Endothelial cell (in vitro differentiated cells): ENCODE results near the gene KRTAP5-3. TPM values are rescaled to one million over a fixed set of nuclear protein-coding genes. Genes with fewer than 3 reads are reported as not detected.
A peak's percentile ranks its signal among the peaks of the same experiment; 100 is the strongest.

ENCODE experiments used
- DNase-seq: peaks from one replicate; pipeline ENCODE4 v3.0.0; 2021; ENCODE audit warnings: low spot score
- H3K27ac Mint-ChIP-seq: one replicate; pipeline ENCODE4 v1.8.0; 2021; ENCODE audit warnings: mixed read lengths, inconsistent platforms; ENCODE audit not compliant: unreplicated experiment
- H3K27me3 Mint-ChIP-seq: one replicate; pipeline ENCODE4 v1.8.0; 2021; ENCODE audit warnings: mild to moderate bottlenecking, moderate library complexity, mixed read lengths, inconsistent platforms; ENCODE audit not compliant: unreplicated experiment
- H3K36me3 Mint-ChIP-seq: one replicate; pipeline ENCODE4 v1.8.0; 2021; ENCODE audit warnings: mild to moderate bottlenecking, low read depth, mixed read lengths, inconsistent platforms; ENCODE audit not compliant: unreplicated experiment
- H3K4me1 Mint-ChIP-seq: one replicate; pipeline ENCODE4 v1.8.0; 2021; ENCODE audit warnings: mild to moderate bottlenecking, mixed read lengths, inconsistent platforms; ENCODE audit not compliant: unreplicated experiment
- H3K4me3 Mint-ChIP-seq: one replicate; pipeline ENCODE4 v1.8.0; 2021; ENCODE audit warnings: mild to moderate bottlenecking, mixed read lengths, inconsistent platforms; ENCODE audit not compliant: unreplicated experiment
- H3K9me3 Mint-ChIP-seq: one replicate; pipeline ENCODE4 v1.8.0; 2021; ENCODE audit warnings: mixed read lengths, inconsistent platforms; ENCODE audit not compliant: unreplicated experiment
- CTCF ChIP-seq: fragments of 200-600 bp; sonication (generic); IDR thresholded peaks from one replicate; pipeline ENCODE4 v1.5.0; 2021; ENCODE audit warnings: antibody characterized with exemption; ENCODE audit not compliant: unreplicated experiment
- total RNA-seq: library from RNA; stranded (reverse); fragmentation: NEBNext Ultra II Directional; extraction: Animal tissue kit (Norgen Biotek cat#: 25700); gene quantifications from one replicate; pipeline ENCODE4 v1.2.1, GENCODE V29; 2021; ENCODE audit not compliant: unreplicated experiment

Gene KRTAP5-3
- total RNA-seq, 1 donor from 2014 or later, result not detected

DNA sequence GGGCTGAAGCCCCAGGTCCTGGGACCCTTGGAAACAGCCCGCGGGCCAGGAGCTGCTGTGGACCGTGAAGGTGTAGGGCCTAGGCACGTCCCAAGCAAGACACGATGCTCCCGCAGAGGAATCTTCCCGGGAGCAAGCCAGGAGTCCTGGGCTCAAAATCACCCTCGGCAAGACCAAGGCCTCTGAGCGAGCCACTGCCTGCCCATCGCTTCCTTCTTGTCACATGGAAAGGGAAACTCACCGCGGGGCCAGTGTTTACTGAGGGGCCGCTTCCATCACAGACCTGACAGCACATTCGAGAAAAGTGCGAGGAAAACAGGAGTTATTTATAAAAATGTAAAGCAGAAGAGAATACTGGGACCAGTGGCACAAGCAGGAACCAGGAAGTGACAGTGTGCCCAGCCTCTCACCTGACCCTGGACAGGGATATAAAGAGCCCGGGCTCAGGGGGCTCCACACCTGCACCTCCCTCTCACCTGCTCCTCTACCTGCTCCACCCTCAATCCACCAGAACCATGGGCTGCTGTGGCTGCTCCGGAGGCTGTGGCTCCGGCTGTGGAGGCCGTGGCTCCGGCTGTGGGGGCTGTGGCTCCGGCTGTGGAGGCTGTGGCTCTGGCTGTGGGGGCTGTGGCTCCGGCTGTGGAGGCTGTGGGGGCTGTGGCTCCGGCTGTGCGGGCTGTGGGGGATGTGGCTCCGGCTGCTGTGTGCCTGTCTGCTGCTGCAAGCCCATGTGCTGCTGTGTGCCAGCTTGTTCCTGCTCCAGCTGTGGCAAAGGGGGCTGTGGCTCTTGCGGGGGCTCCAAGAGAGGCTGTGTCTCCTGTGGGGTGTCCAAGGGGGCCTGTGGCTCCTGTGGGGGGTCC lies 21.3 kb upstream of the KRTAP5-3 start, which contains the start of gene KRTAP5-5:
Gene KRTAP5-5, plus strand, starts transcription at position 450 of the 860 bp plus-strand sequence. Its CDS starts 66 bp downstream, at position 516.
- no peak within 1 kb of the TSS for H3K4me3 Mint-ChIP-seq
- peaks cover 4% of the 10 kb centered on the region for H3K27me3 Mint-ChIP-seq
- no peak for DNase-seq
- TF ChIP-seq CTCF, result no peak
- no peaks in the 10 kb centered on the region for H3K9me3 Mint-ChIP-seq
- peaks cover 10% of the 10 kb centered on the region for H3K4me1 Mint-ChIP-seq
- H3K27ac Mint-ChIP-seq, result no peak within 1 kb of the TSS
- no peaks in the 10 kb centered on the region for H3K36me3 Mint-ChIP-seq

DNA sequence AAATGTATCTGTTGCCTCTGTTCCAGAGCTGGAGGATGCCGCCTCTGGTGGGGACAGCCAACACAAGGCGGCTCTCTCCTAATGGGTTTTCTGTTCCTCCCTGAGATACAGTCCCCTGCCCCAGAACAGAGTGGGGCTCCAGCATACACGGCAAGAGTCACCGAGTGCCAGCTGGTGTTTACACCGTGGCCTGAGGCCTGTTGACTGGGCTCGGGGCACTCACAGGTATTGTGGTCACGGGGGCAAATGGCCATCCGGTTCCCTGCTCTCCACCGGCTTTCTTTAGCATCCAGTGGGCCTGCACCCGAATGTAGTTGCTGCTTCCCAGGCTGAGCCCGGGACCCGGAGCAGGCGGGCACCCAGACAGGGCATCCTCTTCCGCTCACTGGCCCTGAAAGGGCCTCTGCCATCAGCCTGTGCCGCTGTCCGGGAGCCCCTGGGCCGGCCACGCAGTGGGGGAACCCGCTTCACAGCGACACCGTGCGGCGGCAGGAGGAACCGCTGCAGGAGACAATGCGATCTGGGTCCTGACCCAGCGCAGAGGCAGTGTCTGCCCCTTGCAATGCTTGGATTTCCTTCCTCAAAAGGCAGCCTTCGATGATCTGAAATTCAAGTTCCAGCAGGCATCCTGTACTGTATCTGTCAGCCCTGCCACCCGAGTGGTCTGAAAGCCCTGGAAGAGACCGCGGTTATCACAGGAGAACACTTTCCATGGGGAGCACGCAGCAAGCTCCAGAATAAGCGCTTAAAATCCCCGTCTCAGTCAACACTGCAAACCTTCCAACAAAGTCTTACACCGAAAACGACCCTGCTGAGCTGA lies 20.5 kb upstream of the KRTAP5-3 start:
- peaks cover 18% of the 10 kb centered on the region for H3K4me1 Mint-ChIP-seq
- H3K27ac Mint-ChIP-seq, result no peak overlapping the region
- H3K27me3 Mint-ChIP-seq, result peaks cover 3% of the 10 kb centered on the region
- H3K36me3 Mint-ChIP-seq, result no peaks in the 10 kb centered on the region
- no peaks in the 10 kb centered on the region for H3K9me3 Mint-ChIP-seq
- DNase-seq, result peak; percentile 88
- peak; percentile 88 for TF ChIP-seq CTCF
- no peak overlapping the region for H3K4me3 Mint-ChIP-seq

DNA sequence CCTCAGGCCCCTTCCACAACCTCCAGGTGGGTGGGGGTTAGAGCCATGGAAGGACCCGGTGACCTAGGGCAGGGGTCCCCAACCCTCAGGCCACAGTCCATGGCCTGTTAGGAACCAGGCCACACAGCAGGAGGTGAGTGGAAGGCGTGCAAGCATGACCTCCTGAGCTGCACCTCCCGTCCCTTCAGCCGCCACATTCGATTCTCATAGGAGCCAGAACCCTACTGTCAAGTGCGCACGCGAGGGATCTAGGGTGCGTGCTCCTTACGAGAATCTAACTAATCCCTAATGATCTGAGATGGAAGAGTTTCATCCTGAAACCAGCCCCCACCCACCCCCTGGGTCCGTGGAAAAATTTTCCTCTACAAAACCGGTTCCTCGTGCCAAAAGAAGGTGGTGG lies 17.3 kb upstream of the KRTAP5-3 start:
- no peak overlapping the region for H3K27ac Mint-ChIP-seq
- no peak for TF ChIP-seq CTCF
- H3K4me1 Mint-ChIP-seq, result peaks cover 12% of the 10 kb centered on the region
- H3K36me3 Mint-ChIP-seq, result no peaks in the 10 kb centered on the region
- no peaks in the 10 kb centered on the region for H3K9me3 Mint-ChIP-seq
- peaks cover 2% of the 10 kb centered on the region for H3K27me3 Mint-ChIP-seq
- H3K4me3 Mint-ChIP-seq, result no peak overlapping the region
- no peak for DNase-seq

GRCh38 chr11:1624621-1625020 lies 16.4 kb upstream of the KRTAP5-3 start:
- DNase-seq, result no peak
- H3K27ac Mint-ChIP-seq, result no peak overlapping the region
- H3K4me1 Mint-ChIP-seq, result peaks cover 12% of the 10 kb centered on the region
- H3K4me3 Mint-ChIP-seq, result no peak overlapping the region
- H3K36me3 Mint-ChIP-seq, result no peaks in the 10 kb centered on the region
- H3K27me3 Mint-ChIP-seq, result peaks cover 2% of the 10 kb centered on the region
- TF ChIP-seq CTCF, result no peak
- no peaks in the 10 kb centered on the region for H3K9me3 Mint-ChIP-seq
